ENCODE results near the gene PTBP1. TPM values are rescaled to one million over a fixed set of nuclear protein-coding genes. Genes with fewer than 3 reads are reported as not detected.
A peak's percentile ranks its signal among the peaks of the same experiment; 100 is the strongest.

The PTBP1 gene
- total RNA-seq, 1 experiment from 2014 or later: 515 TPM

GRCh38 chr19:772063-772462 lies 25.2 kb upstream of the PTBP1 start:
- intact Hi-C loops (cut with micrococcal nuclease; ENCODE audit: unreplicated experiment) (loop anchor here (10.0 kb wide), 1 partner anchor 143 kb away; the partner anchor contains the start of genes KISS1R and R3HDM4), in situ Hi-C loops (cut with HindIII; ENCODE audit: low pct_unique_long_range_greater_than_20kb, low sequenced_read_pairs) (no loop called here)
- POLR2A ChIA-PET: no interaction called here
- no peak for TF ChIP-seq POLR2AphosphoS5 (IDR thresholded peaks at IDR 0.05; ENCODE audit: low read depth, low read length)
- TF ChIP-seq TCF7L2 (IDR thresholded peaks at IDR 0.05; ENCODE audit: low read depth, low read length): no peak
- no peak for TF ChIP-seq REST (IDR thresholded peaks at IDR 0.05; ENCODE audit: insufficient read depth in 1 of 2, low read depth in 2 of 2, low read length in 1 of 2)
- no peak for TF ChIP-seq CTCF (IDR thresholded peaks at IDR 0.05)
- TF ChIP-seq SIN3A (IDR thresholded peaks at IDR 0.05; ENCODE audit: borderline replicate concordance, insufficient read depth, low read depth, low read length): no peak
- Histone ChIP-seq H3K4me3 (ENCODE audit: low read depth in 2 of 2, low read length in 2 of 2) (no peak overlapping the region), H3K27me3 (ENCODE audit: control insufficient read depth, insufficient read depth, low read length) (no peaks in the 10 kb centered on the region), H3K4me1 (ENCODE audit: control insufficient read depth, insufficient read depth, low read length) (peaks cover 6% of the 10 kb centered on the region), H3K9me3 (ENCODE audit: control insufficient read depth, insufficient read depth, low read depth, low read length) (no peaks in the 10 kb centered on the region), H3K36me3 (ENCODE audit: control insufficient read depth, insufficient read depth, low read length) (no peaks in the 10 kb centered on the region), H3K27ac (ENCODE audit: low read length) (no peak overlapping the region; the same call in 1 of the 2 replicates)
- DNase-seq (ENCODE audit: low read depth, low spot score): no peak
- no TSS peak for BruUV-seq (replicated peaks)
- no peak for ATAC-seq
- CTCF ChIA-PET: no interaction called here

GRCh38 chr19:772730-773436 lies 24.4 kb upstream of the PTBP1 start:
- no peaks in the 10 kb centered on the region for H3K9me3 ChIP-seq (ENCODE audit: control insufficient read depth, insufficient read depth, low read depth, low read length)
- CTCF ChIA-PET: no interaction called here
- TF ChIP-seq SIN3A (IDR thresholded peaks at IDR 0.05; ENCODE audit: borderline replicate concordance, insufficient read depth, low read depth, low read length) (no peak), REST (IDR thresholded peaks at IDR 0.05; ENCODE audit: insufficient read depth in 1 of 2, low read depth in 2 of 2, low read length in 1 of 2) (no peak), TCF7L2 (IDR thresholded peaks at IDR 0.05; ENCODE audit: low read depth, low read length) (no peak)
- DNase-seq (ENCODE audit: low read depth, low spot score) (no peak), ATAC-seq (peak; percentile 78)
- no peaks in the 10 kb centered on the region for H3K27me3 ChIP-seq (ENCODE audit: control insufficient read depth, insufficient read depth, low read length)
- BruUV-seq (replicated peaks): no TSS peak
- H3K27ac ChIP-seq (ENCODE audit: low read length): peak overlapping the region; percentile 66; the same call in 1 of the 2 replicates
- POLR2A ChIA-PET: interaction anchor here (1.2 kb wide), 1 partner anchor 26 kb away, joined by 3 read pairs; no protein-coding TSS in a partner anchor
- H3K36me3 ChIP-seq (ENCODE audit: control insufficient read depth, insufficient read depth, low read length): no peaks in the 10 kb centered on the region
- in situ Hi-C loops (cut with HindIII; ENCODE audit: low pct_unique_long_range_greater_than_20kb, low sequenced_read_pairs) (no loop called here), intact Hi-C loops (cut with micrococcal nuclease; ENCODE audit: unreplicated experiment) (loop anchor here (10.0 kb wide), 1 partner anchor 142 kb away; the partner anchor contains the start of genes KISS1R and R3HDM4)
- peaks cover 6% of the 10 kb centered on the region for H3K4me1 ChIP-seq (ENCODE audit: control insufficient read depth, insufficient read depth, low read length)
- H3K4me3 ChIP-seq (ENCODE audit: low read depth in 2 of 2, low read length in 2 of 2): no peak overlapping the region

Measured in Panc1 (cell line).